NOMO-1 treated with dmso at 0.1 percent for 144 hours (cell line): Measurements from ENCODE around the gene RASAL3.

Experiments used
- DNase-seq: peaks from one replicate; lab custom pipeline; 2025; ENCODE audit not compliant: unreplicated experiment; lab: John Stamatoyannopoulos, UW

Gene RASAL3

DNA sequence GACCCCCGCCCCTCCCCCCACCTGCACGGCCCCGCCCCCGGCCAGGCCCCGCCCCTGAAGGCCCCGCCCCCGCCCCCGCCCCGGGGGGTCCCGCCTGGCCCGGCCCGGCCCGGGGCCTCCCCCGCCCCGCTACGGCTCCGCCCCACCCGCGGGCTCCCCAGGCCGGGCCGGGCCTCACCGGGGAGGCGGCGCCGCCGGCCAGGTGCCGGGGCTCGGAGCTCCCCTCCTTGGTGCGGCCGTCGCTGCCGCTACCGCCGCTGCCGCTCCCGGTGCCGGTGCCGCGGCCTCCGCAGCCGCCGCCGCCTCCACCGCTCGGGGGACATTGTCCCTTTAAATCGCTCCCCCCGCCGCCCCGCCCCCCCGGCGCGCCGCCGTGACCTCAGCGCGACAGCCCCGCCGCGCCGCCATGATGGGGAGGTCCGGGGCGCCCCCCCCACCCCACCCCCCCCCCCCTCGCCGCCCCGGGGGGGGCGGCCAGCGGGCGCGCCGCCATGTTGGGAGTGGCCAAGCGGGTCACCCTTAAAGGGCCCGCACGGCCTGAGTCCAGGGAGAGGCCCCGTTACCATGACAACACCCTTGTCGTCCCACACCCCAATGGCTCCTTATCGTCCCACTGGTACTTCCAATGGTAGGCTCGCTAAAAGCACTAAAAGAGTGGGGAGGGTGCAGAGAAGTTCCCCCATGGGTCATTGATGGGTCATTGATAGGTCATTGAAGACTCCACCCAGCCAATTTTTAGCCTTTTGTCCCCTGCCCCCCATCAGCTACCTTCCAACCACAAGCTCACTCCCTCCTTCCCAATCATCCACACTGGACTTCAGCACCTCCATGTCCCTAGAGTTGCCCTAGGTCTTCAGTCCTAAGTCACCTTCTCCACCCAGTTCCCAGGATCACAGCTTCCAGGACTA, 14.5 kb downstream of the RASAL3 start, which contains the start of gene WIZ:
Gene WIZ (minus strand): TSS at position 337 of the 908 bp plus-strand sequence. CDS start 1,649 bp downstream, outside the sequence.
- peak; percentile 15 for DNase-seq

- DNase-seq, result no peak
These were observed 15.3 kb downstream of the RASAL3 start for GRCh38 chr19:15448778-15449619.

GRCh38 chr19:15448044-15448777, 16.1 kb downstream of the RASAL3 start:
- no peak for DNase-seq

- DNase-seq, result no peak
These were observed 17.3 kb downstream of the RASAL3 start for GRCh38 chr19:15447057-15447456.

- DNase-seq, result no peak
These were observed 18.5 kb downstream of the RASAL3 start for GRCh38 chr19:15445807-15446376.

DNA sequence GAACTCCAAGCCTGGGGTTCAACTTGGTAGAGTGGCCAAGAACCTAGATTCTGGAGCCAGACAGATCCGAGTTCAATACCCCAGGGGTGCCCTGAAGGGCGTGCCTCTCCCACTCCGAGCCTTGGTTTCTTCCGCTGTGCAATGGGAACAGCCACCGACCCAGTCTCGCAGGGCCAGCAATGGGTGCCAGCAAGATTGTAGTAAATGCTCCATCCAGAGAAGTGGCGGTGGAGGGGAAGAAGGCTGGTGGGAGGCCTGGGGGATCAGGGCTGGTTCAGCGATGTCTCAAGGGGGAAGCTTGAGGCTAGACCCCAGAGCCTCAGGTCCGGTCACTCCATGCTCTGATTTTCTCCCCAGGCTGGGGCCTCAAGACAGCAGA, 19.1 kb downstream of the RASAL3 start:
- no peak for DNase-seq

DNA sequence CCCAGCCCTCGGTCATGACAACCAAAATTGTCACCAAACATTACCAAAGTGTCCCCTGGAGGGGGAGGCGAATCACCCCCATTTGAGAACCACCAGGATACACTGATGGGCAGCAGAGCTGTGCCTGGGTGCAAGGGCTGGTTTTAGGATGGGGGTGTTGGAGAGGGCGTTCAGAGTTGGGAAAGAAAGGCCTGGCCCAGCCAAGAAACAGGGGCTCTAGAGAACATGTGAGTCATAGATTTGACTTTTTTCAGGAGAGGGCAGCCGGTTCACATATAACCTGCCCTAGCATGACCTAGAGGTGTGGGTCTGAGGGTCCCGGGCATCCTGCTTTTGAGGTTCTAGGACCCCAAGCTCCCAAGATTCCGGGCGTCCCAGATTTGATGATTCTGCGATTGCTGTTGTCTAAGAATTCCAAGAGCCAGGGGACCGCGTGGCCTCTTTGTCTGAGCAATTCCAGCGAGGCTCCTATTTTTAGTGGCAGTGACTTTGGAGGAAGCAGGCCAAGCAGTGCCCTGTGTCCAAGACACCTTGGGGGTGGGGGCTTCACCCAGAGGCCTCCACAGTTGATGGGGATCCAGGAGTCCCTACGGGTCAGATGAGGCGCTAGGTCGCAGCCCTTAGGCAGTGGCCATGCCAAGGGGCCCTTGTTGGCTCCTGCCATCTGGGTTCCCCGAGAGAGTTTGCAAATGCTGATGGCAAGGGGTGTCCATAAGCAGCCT, 19.7 kb downstream of the RASAL3 start:
- no peak for DNase-seq

- no peak for DNase-seq
These were observed 20.5 kb downstream of the RASAL3 start for GRCh38 chr19:15443838-15444237.

GRCh38 chr19:15443325-15443724, 21.0 kb downstream of the RASAL3 start:
- no peak for DNase-seq

GRCh38 chr19:15442142-15442920, 22.0 kb downstream of the RASAL3 start:
- DNase-seq, result no peak

DNA sequence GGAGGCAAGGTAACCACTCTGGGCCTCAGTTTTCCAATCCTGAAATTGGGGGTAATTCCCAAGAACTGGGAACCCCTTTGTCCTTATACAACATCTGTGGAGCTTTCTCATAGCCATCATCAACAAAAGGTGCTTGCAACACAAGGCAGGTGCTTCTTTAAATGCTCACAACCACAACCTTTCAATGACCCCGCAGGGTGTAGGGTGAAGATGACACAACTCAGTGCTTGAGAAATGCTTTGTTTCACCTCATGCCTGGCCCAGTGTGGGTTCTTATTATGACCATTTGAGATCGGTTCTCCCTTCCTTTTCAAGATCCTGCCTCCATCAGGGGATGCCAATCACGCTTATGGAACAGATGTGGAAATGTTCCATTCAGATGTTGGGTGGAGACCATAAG, 23.0 kb downstream of the RASAL3 start:
- no peak for DNase-seq

DNA sequence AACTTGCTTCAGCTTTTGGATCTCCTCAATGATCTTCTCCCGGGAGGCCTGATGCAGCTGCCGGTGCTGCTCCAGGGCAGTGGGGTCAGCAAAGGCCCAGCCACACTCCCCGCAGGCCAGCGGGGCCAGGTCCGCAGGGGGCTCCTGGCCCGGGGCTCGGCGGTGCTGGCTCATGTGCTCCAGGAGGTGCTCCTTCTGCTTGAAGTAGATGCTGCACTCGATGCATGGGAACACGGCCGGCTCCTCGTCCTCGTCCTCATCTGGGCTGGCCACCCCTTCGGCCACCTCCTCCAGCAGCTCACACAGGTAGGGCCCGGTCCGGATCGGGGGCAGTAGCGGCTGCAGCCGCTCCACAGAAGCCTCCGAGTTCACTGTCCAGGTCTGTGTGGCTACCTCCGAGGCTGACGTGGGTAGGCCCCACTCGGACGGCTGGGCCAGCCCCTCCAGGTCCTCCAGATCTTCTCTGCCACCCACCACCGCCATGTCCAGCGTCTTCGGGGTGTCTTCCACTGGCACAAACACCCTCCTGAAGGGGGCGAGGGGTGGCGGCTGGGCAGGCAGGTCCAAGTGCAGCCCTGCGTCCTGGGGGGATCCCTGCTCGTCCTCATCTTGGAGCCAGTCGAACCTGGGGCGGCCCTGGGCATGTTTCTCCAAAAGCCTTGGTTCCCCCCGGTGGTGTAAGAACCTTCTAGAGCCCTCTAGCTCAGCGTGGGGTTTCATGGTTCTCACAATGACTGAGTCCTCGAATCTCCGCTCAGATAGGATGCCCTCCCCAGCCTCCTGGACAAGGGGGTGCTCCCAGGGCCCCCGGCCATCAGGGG, 24.3 kb downstream of the RASAL3 start:
- DNase-seq, result no peak

- no peak for DNase-seq
These were observed 25.1 kb downstream of the RASAL3 start for GRCh38 chr19:15439078-15439799.

- DNase-seq, result no peak
These were observed 25.8 kb downstream of the RASAL3 start for GRCh38 chr19:15438577-15438976.

DNA sequence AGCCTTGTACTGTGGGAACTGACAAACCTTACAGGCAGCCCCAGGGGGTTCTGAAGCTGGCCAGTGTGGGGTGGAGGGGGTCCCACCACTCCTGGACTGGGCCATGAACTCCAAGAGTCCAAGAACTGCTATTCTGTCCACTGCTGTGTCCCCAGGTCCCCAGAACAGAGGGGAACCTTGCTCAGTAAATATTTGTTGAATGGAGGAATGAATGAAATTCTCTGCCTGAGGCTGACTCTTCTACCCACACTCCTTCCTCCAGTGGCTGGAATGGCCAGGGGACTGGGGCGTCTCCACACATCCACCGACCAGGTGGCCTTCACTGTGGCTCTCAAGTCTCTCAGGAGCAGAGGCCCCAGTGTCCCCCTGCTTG, 26.2 kb downstream of the RASAL3 start:
- DNase-seq, result no peak

- no peak for DNase-seq
These were observed 26.8 kb downstream of the RASAL3 start for GRCh38 chr19:15437355-15438123.

DNA sequence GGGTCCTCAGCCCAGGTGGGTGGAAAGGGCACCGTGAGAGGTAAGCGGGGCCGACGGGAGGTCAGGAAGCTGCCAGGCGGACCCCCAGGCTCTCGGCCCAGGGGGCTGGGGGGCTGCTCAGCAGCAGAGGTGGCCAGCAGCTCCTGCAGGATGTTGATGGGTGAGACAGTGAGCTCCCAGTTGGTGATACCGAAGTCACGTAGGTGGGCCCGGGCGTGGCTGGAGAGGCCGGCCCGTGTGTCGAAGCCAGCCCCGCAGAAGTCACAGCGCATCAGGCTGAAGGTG, 27.6 kb downstream of the RASAL3 start:
- no peak for DNase-seq
